RWPE1 (cell line): Measurements from ENCODE around the gene POU3F3.

Source experiments
- CTCF ChIA-PET: fragments of 350-600 bp; sonication (Branson Sonifier 250); formaldehyde crosslinking; extraction: SDS; loops from one replicate; lab custom pipeline; 2021; lab: Yijun Ruan, JAX
- POLR2A ChIA-PET: fragments of 400-600 bp; formaldehyde crosslinking; extraction: SDS; loops from one replicate; lab custom pipeline; 2020; ENCODE audit warnings: antibody characterized with exemption; ENCODE audit not compliant: low non-redundant PET; lab: Yijun Ruan, JAX
- DNase-seq: peaks from one replicate; pipeline ENCODE4 v3.0.0; 2012; ENCODE audit warnings: low spot score
- H3K27ac ChIP-seq: fragments of 450-650 bp; 2 replicates; pipeline ENCODE4 v1.5.1; 2017
- TF ChIP-seq, protein P1 (sequence below): fragments of 450-650 bp; conservative IDR thresholded peaks from 2 replicates; pipeline ENCODE4 v1.5.1; 2017; ENCODE audit warnings: low read depth, mild to moderate bottlenecking

The POU3F3 gene

DNA sequence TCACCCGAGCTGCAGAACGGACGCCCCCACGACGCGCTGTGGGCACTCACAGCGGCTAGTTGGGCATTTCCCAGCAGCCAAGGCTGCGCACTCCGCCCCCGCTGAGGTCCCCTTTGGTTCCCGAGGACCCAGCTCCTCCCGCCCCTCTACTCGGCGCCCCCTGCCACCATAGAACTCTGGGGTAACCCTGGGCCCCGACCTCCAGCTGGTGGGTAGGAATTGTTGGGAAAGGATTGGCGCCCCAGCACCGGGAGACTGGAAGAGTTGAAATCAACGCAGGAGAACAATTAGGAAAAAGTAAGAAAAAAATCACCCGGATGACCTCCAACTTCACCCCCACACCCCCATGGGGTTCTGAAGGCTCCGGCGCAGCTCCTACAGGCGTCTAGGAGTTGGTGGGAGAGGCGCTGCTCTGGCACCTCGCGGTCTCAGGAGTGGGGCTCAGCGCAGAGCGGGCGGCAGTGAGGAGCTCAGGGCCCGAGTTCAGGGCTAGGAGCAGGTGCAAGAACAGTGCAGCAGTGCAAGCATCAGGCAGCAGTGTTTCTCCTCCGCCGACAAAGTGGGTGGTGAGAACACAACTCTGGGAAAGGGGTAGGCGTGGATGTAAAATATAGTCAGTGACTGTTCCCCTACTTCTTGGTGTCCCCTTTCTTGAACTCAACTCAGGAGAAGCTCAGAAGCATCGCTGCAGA lies 14.0 kb downstream of the POU3F3 start:
- TF ChIP-seq, protein P1, sequence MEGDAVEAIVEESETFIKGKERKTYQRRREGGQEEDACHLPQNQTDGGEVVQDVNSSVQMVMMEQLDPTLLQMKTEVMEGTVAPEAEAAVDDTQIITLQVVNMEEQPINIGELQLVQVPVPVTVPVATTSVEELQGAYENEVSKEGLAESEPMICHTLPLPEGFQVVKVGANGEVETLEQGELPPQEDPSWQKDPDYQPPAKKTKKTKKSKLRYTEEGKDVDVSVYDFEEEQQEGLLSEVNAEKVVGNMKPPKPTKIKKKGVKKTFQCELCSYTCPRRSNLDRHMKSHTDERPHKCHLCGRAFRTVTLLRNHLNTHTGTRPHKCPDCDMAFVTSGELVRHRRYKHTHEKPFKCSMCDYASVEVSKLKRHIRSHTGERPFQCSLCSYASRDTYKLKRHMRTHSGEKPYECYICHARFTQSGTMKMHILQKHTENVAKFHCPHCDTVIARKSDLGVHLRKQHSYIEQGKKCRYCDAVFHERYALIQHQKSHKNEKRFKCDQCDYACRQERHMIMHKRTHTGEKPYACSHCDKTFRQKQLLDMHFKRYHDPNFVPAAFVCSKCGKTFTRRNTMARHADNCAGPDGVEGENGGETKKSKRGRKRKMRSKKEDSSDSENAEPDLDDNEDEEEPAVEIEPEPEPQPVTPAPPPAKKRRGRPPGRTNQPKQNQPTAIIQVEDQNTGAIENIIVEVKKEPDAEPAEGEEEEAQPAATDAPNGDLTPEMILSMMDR, result no peak

DNA sequence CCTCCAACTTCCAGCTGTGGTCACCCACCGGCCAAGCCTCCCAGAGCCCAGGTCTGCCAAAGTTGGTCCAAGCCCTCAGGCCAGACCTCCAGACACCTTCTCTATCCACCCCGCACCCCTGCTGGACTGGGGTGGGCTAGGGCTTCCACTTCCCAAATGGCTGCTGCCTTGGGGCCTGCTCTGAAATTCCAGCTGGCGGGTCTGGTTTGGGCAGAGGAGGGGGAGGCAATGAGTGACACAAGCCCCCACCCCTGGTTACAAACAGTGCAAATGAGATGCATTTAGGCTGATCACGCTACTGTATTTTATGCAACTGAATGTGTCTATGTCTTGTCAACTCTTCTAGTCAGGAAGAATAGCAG lies 14.6 kb downstream of the POU3F3 start:
- no peak overlapping the region for H3K27ac ChIP-seq
- TF ChIP-seq, protein P1, result no peak
- ChIA-PET CTCF (no interaction called here), POLR2A (no interaction called here)
- no peak for DNase-seq

More for the DNA sequence above, 14.0 kb downstream of the POU3F3 start:
- ChIA-PET POLR2A (no interaction called here), CTCF (interaction anchor here (2.0 kb wide), 1 partner anchor 18 kb away, joined by 9 read pairs; no protein-coding TSS in a partner anchor)
- no peak overlapping the region for H3K27ac ChIP-seq
- DNase-seq, result no peak

- POLR2A ChIA-PET, result no interaction called here
- no peak overlapping the region for H3K27ac ChIP-seq
- CTCF ChIA-PET, result interaction anchor here (0.6 to 0.7 kb wide), 2 partner anchors 9 to 11 kb away, joined by 3 read pairs; no protein-coding TSS in a partner anchor
- no peak for DNase-seq
- TF ChIP-seq, protein P1, result no peak
Measured at GRCh38 chr2:104870100-104870975, 16.4 kb downstream of the POU3F3 start.

DNA sequence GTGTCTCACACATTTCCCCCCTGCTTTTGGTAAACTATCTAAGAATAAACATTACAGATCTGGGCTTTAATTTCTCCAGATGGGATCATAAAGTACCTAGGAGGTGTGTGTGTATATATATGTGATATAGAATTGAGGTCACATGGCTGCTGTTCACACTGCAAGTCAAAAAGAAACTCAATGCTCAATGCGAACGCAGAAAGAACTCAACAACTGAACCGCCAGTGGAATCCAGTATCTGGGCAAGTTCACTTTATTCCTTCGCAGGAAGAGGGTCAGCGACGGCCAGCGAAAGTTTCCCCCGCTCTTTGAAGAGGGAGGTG lies 17.7 kb downstream of the POU3F3 start:
- no peak overlapping the region for H3K27ac ChIP-seq
- ChIA-PET POLR2A (no interaction called here), CTCF (interaction anchor here (1.5 to 2.1 kb wide), 2 partner anchors 22 to 1710 kb away, joined by 5 read pairs; no protein-coding TSS in a partner anchor)
- no peak for DNase-seq
- TF ChIP-seq, protein P1, result no peak

- no peak overlapping the region for H3K27ac ChIP-seq
- DNase-seq, result no peak
- POLR2A ChIA-PET, result no interaction called here
- CTCF ChIA-PET, result interaction anchor here (0.7 to 2.1 kb wide), 3 partner anchors 23 to 1896 kb away, joined by 3 to 5 read pairs (median 5); no protein-coding TSS in a partner anchor
- TF ChIP-seq, protein P1, result no peak
Measured at GRCh38 chr2:104871972-104872865, 18.3 kb downstream of the POU3F3 start.
